HepG2 (cell line): ENCODE results near the gene RBM47. TPM values are rescaled to one million over a fixed set of nuclear protein-coding genes. Genes with fewer than 3 reads are reported as not detected.

Experiments
- ARID2 ChIP-seq: sonication (generic); formaldehyde crosslinking; IDR thresholded peaks from 2 replicates; pipeline ENCODE4 v1.8.1; 2022; ENCODE audit warnings: mild to moderate bottlenecking, missing genetic modification reagents, borderline replicate concordance
- CBFB ChIP-seq: sonication (generic); formaldehyde crosslinking; IDR thresholded peaks from 2 replicates; pipeline ENCODE4 v1.4.0; 2020; ENCODE audit warnings: missing genetic modification reagents
- CBX2 ChIP-seq, 2 experiments: fragments of 200-600 bp in 1 of 2; sonication (generic); formaldehyde crosslinking in 1 of 2; IDR thresholded peaks; 2 replicates each; pipeline versions ENCODE4 v1.7.0 to v1.8.1; 2018 to 2022; ENCODE audit warnings: low read depth in 2 of 2, low read length in 1 of 2, mild to moderate bottlenecking in 1 of 2, missing genetic modification reagents in 1 of 2
- CEBPB ChIP-seq: IDR thresholded peaks from 2 replicates; pipeline ENCODE4 v1.6.1; 2011; ENCODE audit warnings: low read depth, low read length, improper control_type of control experiment, borderline replicate concordance
- EP300 ChIP-seq, 3 experiments: sonication (generic) in 1 of 3; formaldehyde crosslinking in 1 of 3; IDR thresholded peaks; 2 replicates each; pipeline versions ENCODE4 v1.5.1 to v1.6.1; 2011 to 2020; ENCODE audit warnings: low read depth in 2 of 3, low read length in 2 of 3, borderline replicate concordance in 1 of 3, improper control_type of control experiment in 1 of 3, mild to moderate bottlenecking in 1 of 3, missing genetic modification reagents in 1 of 3, moderate library complexity in 1 of 3
- IRX3 ChIP-seq: sonication (generic); formaldehyde crosslinking; IDR thresholded peaks from 2 replicates; pipeline ENCODE4 v1.8.1; 2023; ENCODE audit warnings: mild to moderate bottlenecking, low read depth, missing genetic modification reagents, borderline replicate concordance
- MAZ ChIP-seq, 2 experiments: sonication (generic) in 1 of 2; formaldehyde crosslinking in 1 of 2; IDR thresholded peaks; 2 replicates each; pipeline versions ENCODE4 v1.5.0 to v1.6.1; 2012 to 2020; ENCODE audit warnings: low read depth in 2 of 2, mild to moderate bottlenecking in 2 of 2, borderline replicate concordance in 1 of 2, improper control_type of control experiment in 1 of 2, low read length in 1 of 2, missing genetic modification reagents in 1 of 2, moderate library complexity in 1 of 2
- MED1 ChIP-seq: sonication (generic); formaldehyde crosslinking; IDR thresholded peaks from 2 replicates; pipeline ENCODE4 v1.4.0; 2020; ENCODE audit warnings: missing genetic modification reagents
- PTBP1 ChIP-seq: fragments of 200-400 bp; formaldehyde crosslinking; IDR thresholded peaks from 2 replicates; pipeline ENCODE4 v1.6.1; 2018; ENCODE audit warnings: low read length, low read depth; ENCODE audit not compliant: poor library complexity, severe bottlenecking
- TEAD2 ChIP-seq: sonication (generic); formaldehyde crosslinking; IDR thresholded peaks from 2 replicates; pipeline ENCODE4 v1.9.0; 2021; ENCODE audit warnings: missing genetic modification reagents
- TMF1 ChIP-seq: sonication (generic); formaldehyde crosslinking; IDR thresholded peaks from 2 replicates; pipeline ENCODE4 v1.8.1; 2022; ENCODE audit warnings: low read depth, missing genetic modification reagents
- ZNF180 ChIP-seq: sonication (generic); formaldehyde crosslinking; IDR thresholded peaks from 2 replicates; pipeline ENCODE4 v1.4.0; 2020; ENCODE audit warnings: low read depth, missing genetic modification reagents, borderline replicate concordance
- ZNF674 ChIP-seq: sonication (generic); formaldehyde crosslinking; IDR thresholded peaks from 2 replicates; pipeline ENCODE4 v1.5.0; 2020; ENCODE audit warnings: low read depth, mild to moderate bottlenecking, missing genetic modification reagents
- ZNF83 ChIP-seq: sonication (generic); formaldehyde crosslinking; IDR thresholded peaks from 2 replicates; pipeline ENCODE4 v1.4.0; 2020; ENCODE audit warnings: missing genetic modification reagents, mild to moderate bottlenecking, borderline replicate concordance
- polyA plus RNA-seq, 8 experiments: library from polyadenylated mRNA; depleted of rRNA in 3 of 8; stranded (reverse) in 7 of 8; unstranded in 1 of 8; fragments of >200 nt; fragmentation: Illumina TruSeq in 4 of 8; extraction: Trizol in 4 of 8; gene quantifications; 2 replicates each; pipeline versions ENCODE4 v1.2.1 to v1.2.3, GENCODE V29; 2011 to 2016; ENCODE audit warnings: low read depth in 4 of 8, missing spikeins in 1 of 8, mixed read lengths in 1 of 8; ENCODE audit not compliant: insufficient read depth in 1 of 8
- total RNA-seq, 5 experiments: library from RNA; depleted of rRNA; stranded (reverse); fragments of >200 nt; fragmentation: Illumina TruSeq; extraction: Trizol; gene quantifications; 2 replicates each; pipeline ENCODE4 v1.2.3, GENCODE V29; 2016; ENCODE audit warnings: low read depth in 1 of 5
- TF ChIP-seq, protein P1 (sequence below), 2 experiments: IDR thresholded peaks; 2 replicates each; pipeline ENCODE4 v1.6.1; 2011 to 2012; ENCODE audit warnings: low read length in 2 of 2, borderline replicate concordance in 1 of 2, low read depth in 1 of 2, mild to moderate bottlenecking in 1 of 2, moderate library complexity in 1 of 2
- TF ChIP-seq, protein P2 (sequence below): sonication (generic); formaldehyde crosslinking; IDR thresholded peaks from 2 replicates; pipeline ENCODE4 v1.4.0; 2020; ENCODE audit warnings: missing genetic modification reagents, mild to moderate bottlenecking, borderline replicate concordance
- TF ChIP-seq, protein P3 (sequence below): sonication (generic); formaldehyde crosslinking; IDR thresholded peaks from 2 replicates; pipeline ENCODE4 v1.4.0; 2020; ENCODE audit warnings: missing genetic modification reagents

RBM47 gene
- total and polyA plus RNA-seq, 2 of the 13 experiments (the other 11 are each of a cell fraction or from before 2014, with no cell fraction given) = 1.2 to 2.5 TPM

DNA sequence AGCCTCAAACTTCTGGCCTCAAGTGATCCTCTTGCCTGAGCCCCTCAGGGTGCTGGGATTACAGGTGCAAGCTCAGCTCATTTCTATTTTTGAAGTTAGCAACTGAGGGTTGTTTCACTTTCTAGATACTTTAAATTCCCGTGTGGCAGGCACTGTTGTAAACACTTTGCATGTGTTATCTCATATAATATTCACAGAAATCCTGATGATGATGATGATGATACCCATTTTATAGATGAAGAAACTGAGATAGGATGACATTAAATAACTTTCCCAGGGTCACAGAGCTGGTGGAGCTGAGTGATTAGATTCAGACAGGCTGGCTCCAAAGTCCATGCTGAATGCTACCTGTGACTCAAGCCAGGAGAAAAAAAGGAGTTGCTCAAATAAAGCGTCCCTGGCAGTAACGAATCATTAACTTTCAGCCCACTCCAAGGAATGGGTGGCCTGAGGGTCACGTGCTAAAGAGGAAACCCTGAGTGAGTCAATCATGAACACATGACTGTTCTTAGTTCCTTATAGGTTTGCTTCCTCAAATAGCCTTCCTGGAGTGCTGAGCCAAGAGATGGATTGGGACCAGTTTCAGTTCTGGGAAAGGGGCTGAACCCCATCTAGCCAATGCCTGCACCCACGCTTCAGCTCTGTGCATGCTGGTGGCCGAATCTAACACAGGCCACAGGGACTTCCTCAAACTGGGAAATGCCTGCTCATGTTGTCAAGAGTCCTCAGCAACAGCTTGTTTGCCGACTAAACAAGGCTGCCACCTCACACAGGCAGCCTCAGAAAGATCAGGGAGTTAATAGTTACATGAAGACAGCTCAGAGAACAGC is 52.8 kb downstream of the RBM47 start (continued):
- TF ChIP-seq, protein P1, sequence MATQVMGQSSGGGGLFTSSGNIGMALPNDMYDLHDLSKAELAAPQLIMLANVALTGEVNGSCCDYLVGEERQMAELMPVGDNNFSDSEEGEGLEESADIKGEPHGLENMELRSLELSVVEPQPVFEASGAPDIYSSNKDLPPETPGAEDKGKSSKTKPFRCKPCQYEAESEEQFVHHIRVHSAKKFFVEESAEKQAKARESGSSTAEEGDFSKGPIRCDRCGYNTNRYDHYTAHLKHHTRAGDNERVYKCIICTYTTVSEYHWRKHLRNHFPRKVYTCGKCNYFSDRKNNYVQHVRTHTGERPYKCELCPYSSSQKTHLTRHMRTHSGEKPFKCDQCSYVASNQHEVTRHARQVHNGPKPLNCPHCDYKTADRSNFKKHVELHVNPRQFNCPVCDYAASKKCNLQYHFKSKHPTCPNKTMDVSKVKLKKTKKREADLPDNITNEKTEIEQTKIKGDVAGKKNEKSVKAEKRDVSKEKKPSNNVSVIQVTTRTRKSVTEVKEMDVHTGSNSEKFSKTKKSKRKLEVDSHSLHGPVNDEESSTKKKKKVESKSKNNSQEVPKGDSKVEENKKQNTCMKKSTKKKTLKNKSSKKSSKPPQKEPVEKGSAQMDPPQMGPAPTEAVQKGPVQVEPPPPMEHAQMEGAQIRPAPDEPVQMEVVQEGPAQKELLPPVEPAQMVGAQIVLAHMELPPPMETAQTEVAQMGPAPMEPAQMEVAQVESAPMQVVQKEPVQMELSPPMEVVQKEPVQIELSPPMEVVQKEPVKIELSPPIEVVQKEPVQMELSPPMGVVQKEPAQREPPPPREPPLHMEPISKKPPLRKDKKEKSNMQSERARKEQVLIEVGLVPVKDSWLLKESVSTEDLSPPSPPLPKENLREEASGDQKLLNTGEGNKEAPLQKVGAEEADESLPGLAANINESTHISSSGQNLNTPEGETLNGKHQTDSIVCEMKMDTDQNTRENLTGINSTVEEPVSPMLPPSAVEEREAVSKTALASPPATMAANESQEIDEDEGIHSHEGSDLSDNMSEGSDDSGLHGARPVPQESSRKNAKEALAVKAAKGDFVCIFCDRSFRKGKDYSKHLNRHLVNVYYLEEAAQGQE (IDR thresholded peaks at IDR 0.05; ENCODE audit: borderline replicate concordance in 1 of 2, low read depth in 1 of 2, low read length in 2 of 2) = no peak
- peak in 1 of 2 experiments; percentile 51; a peak in 2 of 4 replicates for TF ChIP-seq EP300 (IDR thresholded peaks at IDR 0.05; ENCODE audit: low read depth in 2 of 2, low read length in 2 of 2)
- peak; percentile 34; the same call in 1 of the 2 replicates for TF ChIP-seq EP300 (CRISPR knock-in tag; IDR thresholded peaks at IDR 0.05; ENCODE audit: borderline replicate concordance)
- TF ChIP-seq ZNF83 (CRISPR knock-in tag) = no peak
- TF ChIP-seq, protein P2, sequence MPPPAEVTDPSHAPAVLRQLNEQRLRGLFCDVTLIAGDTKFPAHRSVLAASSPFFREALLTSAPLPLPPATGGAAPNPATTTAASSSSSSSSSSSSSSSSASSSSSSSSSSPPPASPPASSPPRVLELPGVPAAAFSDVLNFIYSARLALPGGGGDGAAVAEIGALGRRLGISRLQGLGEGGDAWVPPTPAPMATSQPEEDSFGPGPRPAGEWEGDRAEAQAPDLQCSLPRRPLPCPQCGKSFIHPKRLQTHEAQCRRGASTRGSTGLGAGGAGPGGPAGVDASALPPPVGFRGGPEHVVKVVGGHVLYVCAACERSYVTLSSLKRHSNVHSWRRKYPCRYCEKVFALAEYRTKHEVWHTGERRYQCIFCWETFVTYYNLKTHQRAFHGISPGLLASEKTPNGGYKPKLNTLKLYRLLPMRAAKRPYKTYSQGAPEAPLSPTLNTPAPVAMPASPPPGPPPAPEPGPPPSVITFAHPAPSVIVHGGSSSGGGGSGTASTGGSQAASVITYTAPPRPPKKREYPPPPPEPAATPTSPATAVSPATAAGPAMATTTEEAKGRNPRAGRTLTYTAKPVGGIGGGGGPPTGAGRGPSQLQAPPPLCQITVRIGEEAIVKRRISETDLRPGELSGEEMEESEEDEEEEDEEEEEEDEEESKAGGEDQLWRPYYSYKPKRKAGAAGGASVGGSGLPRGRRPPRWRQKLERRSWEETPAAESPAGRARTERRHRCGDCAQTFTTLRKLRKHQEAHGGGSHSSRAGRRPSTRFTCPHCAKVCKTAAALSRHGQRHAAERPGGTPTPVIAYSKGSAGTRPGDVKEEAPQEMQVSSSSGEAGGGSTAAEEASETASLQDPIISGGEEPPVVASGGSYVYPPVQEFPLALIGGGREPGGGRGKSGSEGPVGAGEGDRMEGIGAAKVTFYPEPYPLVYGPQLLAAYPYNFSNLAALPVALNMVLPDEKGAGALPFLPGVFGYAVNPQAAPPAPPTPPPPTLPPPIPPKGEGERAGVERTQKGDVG = no peak
- TF ChIP-seq ARID2 (CRISPR knock-in tag) = peak; percentile 52; the same call in 1 of the 2 replicates
- no peak for TF ChIP-seq MAZ (IDR thresholded peaks at IDR 0.05; ENCODE audit: borderline replicate concordance, low read depth, low read length)
- TF ChIP-seq MAZ (CRISPR knock-in tag; IDR thresholded peaks at IDR 0.05; ENCODE audit: low read depth) = 0 out of 2 replicates have a peak, but pooled peaks have one; percentile 46
- no peak for TF ChIP-seq ZNF674 (CRISPR knock-in tag)
- TF ChIP-seq PTBP1 = no peak
- TF ChIP-seq CBFB (CRISPR knock-in tag) = no peak
- no peak for TF ChIP-seq IRX3 (CRISPR knock-in tag)
- TF ChIP-seq, protein P3, sequence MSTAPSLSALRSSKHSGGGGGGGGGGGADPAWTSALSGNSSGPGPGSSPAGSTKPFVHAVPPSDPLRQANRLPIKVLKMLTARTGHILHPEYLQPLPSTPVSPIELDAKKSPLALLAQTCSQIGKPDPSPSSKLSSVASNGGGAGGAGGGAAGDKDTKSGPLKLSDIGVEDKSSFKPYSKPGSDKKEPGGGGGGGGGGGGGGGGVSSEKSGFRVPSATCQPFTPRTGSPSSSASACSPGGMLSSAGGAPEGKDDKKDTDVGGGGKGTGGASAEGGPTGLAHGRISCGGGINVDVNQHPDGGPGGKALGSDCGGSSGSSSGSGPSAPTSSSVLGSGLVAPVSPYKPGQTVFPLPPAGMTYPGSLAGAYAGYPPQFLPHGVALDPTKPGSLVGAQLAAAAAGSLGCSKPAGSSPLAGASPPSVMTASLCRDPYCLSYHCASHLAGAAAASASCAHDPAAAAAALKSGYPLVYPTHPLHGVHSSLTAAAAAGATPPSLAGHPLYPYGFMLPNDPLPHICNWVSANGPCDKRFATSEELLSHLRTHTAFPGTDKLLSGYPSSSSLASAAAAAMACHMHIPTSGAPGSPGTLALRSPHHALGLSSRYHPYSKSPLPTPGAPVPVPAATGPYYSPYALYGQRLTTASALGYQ (CRISPR knock-in tag) = no peak
- TF ChIP-seq CBX2 (IDR thresholded peaks at IDR 0.05; ENCODE audit: low read depth, low read length) = no peak
- no peak for TF ChIP-seq CBX2 (CRISPR knock-in tag; IDR thresholded peaks at IDR 0.05; ENCODE audit: low read depth)
- TF ChIP-seq TMF1 (CRISPR knock-in tag) = peak; percentile 49; the same call in 1 of the 2 replicates
- TF ChIP-seq TEAD2 (CRISPR knock-in tag) = no peak
- TF ChIP-seq MED1 (CRISPR knock-in tag) = peak; percentile 67; the same call in 1 of the 2 replicates
- peak; percentile 74; the same call in 1 of the 2 replicates for TF ChIP-seq CEBPB
- TF ChIP-seq ZNF180 (CRISPR knock-in tag) = no peak
